HG02763 (cell line): ENCODE data around the gene EXOSC7.
A peak's percentile ranks its signal among the peaks of the same experiment; 100 is the strongest.
"Not testable (repeated sequence)": the region's sequence is repeated elsewhere in the genome, so short reads cannot be mapped to it uniquely, and the experiment has no call there.

Experiments
- ATAC-seq: cut with Tn5 transposase; IDR thresholded peaks from one replicate; pipeline ENCODE4 v1.9.1; 2021; ENCODE audit warnings: mild to moderate bottlenecking, moderate library complexity; ENCODE audit not compliant: unreplicated experiment

The EXOSC7 gene

GRCh38 chr3:44976002-44976815, at the start of gene EXOSC7, which contains the start of gene ZDHHC3:
EXOSC7 (plus strand) TSS chr3:44976244; CDS start chr3:44976278, 34 bp downstream.
ZDHHC3 (minus strand) TSS chr3:44976174; CDS start chr3:44959436, 16,738 bp downstream.
- ATAC-seq = peak; percentile 82

GRCh38 chr3:44926921-44927320, 49.1 kb upstream of the EXOSC7 start:
- ATAC-seq = no peak

GRCh38 chr3:44927371-44927770, 48.7 kb upstream of the EXOSC7 start:
- no peak for ATAC-seq

GRCh38 chr3:44929782-44930181, 46.3 kb upstream of the EXOSC7 start:
- no peak for ATAC-seq

GRCh38 chr3:44930911-44931310, 45.1 kb upstream of the EXOSC7 start:
- ATAC-seq = no peak

GRCh38 chr3:44931791-44932190, 44.3 kb upstream of the EXOSC7 start:
- no peak for ATAC-seq

- ATAC-seq = no peak
Observed at GRCh38 chr3:44932271-44932670, 43.8 kb upstream of the EXOSC7 start.

GRCh38 chr3:44932986-44933944, 42.8 kb upstream of the EXOSC7 start:
- no peak for ATAC-seq

- ATAC-seq = no peak
Observed at GRCh38 chr3:44939581-44940036, 36.4 kb upstream of the EXOSC7 start.

- no peak for ATAC-seq
Observed at GRCh38 chr3:44942202-44942921, 33.7 kb upstream of the EXOSC7 start.

- no peak for ATAC-seq
Observed at GRCh38 chr3:44948239-44948638, 27.8 kb upstream of the EXOSC7 start.

- ATAC-seq = not testable (repeated sequence)
Observed at GRCh38 chr3:44949770-44950169, 26.3 kb upstream of the EXOSC7 start.

GRCh38 chr3:44950275-44950734, 25.7 kb upstream of the EXOSC7 start:
- no peak for ATAC-seq

GRCh38 chr3:44952689-44953088, 23.4 kb upstream of the EXOSC7 start:
- no peak for ATAC-seq

GRCh38 chr3:44954304-44954703, 21.7 kb upstream of the EXOSC7 start:
- ATAC-seq = no peak

GRCh38 chr3:44954962-44955361, 21.1 kb upstream of the EXOSC7 start:
- ATAC-seq = peak; percentile 61

- no peak for ATAC-seq
Observed at GRCh38 chr3:44955917-44956316, 20.1 kb upstream of the EXOSC7 start.

GRCh38 chr3:44957986-44958385, 18.1 kb upstream of the EXOSC7 start:
- ATAC-seq = no peak

- no peak for ATAC-seq
Observed at GRCh38 chr3:44958386-44958785, 17.7 kb upstream of the EXOSC7 start.

GRCh38 chr3:44960387-44961026, 15.5 kb upstream of the EXOSC7 start:
- ATAC-seq = no peak
